Measurements from ENCODE around the gene DCTN1.
A peak's percentile ranks its signal among the peaks of the same experiment; 100 is the strongest.

Gene DCTN1

GRCh38 chr2:74413001-74413698 lies 33.0 kb upstream of the DCTN1 start:
- DNase-seq, result no peak

GRCh38 chr2:74407682-74408081 lies 27.6 kb upstream of the DCTN1 start:
- DNase-seq, result no peak

GRCh38 chr2:74406035-74406434 lies 25.9 kb upstream of the DCTN1 start:
- no peak for DNase-seq

- no peak for DNase-seq
Observed at GRCh38 chr2:74401891-74402290, 21.8 kb upstream of the DCTN1 start.

GRCh38 chr2:74399785-74400184 lies 19.7 kb upstream of the DCTN1 start:
- DNase-seq, result no peak

- no peak for DNase-seq
Observed at GRCh38 chr2:74396149-74396548, 16.0 kb upstream of the DCTN1 start.

GRCh38 chr2:74393525-74393924 lies 13.4 kb upstream of the DCTN1 start:
- DNase-seq, result no peak

- DNase-seq, result no peak
Observed at GRCh38 chr2:74392449-74392743, 12.3 kb upstream of the DCTN1 start.

GRCh38 chr2:74391580-74392448 lies 11.7 kb upstream of the DCTN1 start:
- DNase-seq, result peak; percentile 80

GRCh38 chr2:74391209-74391579 lies 11.1 kb upstream of the DCTN1 start:
- no peak for DNase-seq

GRCh38 chr2:74390606-74391005 lies 10.5 kb upstream of the DCTN1 start:
- no peak for DNase-seq

GRCh38 chr2:74387346-74387745 lies 7.2 kb upstream of the DCTN1 start:
- no peak for DNase-seq

- no peak for DNase-seq
Observed at GRCh38 chr2:74385396-74385795, 5.3 kb upstream of the DCTN1 start.

- no peak for DNase-seq
Observed at GRCh38 chr2:74384051-74384450, 3.9 kb upstream of the DCTN1 start.

GRCh38 chr2:74383254-74383653 lies 3.1 kb upstream of the DCTN1 start:
- DNase-seq, result no peak

- no peak for DNase-seq
Observed at GRCh38 chr2:74381751-74382150, 1.6 kb upstream of the DCTN1 start.

GRCh38 chr2:74378007-74378406 lies 2.1 kb downstream of the DCTN1 start:
- DNase-seq, result no peak

GRCh38 chr2:74375838-74376237 lies 4.3 kb downstream of the DCTN1 start:
- DNase-seq, result no peak

- DNase-seq, result peak; percentile 85
Observed at GRCh38 chr2:74374509-74375205, 5.5 kb downstream of the DCTN1 start.

GRCh38 chr2:74373985-74374384 lies 6.1 kb downstream of the DCTN1 start:
- no peak for DNase-seq

GRCh38 chr2:74373221-74373676 lies 6.9 kb downstream of the DCTN1 start:
- peak; percentile 85 for DNase-seq

GRCh38 chr2:74372674-74373073 lies 7.4 kb downstream of the DCTN1 start:
- DNase-seq, result no peak

- DNase-seq, result no peak
Observed at GRCh38 chr2:74371421-74371820, 8.7 kb downstream of the DCTN1 start.

- no peak for DNase-seq
Observed at GRCh38 chr2:74369976-74370375, 10.1 kb downstream of the DCTN1 start.
